B cell (primary cell): ENCODE measurements around the gene VPS26C.

Experiments used
- CTCF ChIP-seq: fragments of 200-600 bp; IDR thresholded peaks from one replicate; pipeline ENCODE4 v1.8.0; 2022; ENCODE audit warnings: antibody characterized with exemption, mild to moderate bottlenecking
- EZH2 ChIP-seq: IDR thresholded peaks from 2 replicates; pipeline ENCODE4 v1.6.1; 2012; ENCODE audit warnings: borderline replicate concordance, low read depth, mild to moderate bottlenecking, moderate library complexity, low read length; ENCODE audit not compliant: insufficient read depth, poor library complexity, severe bottlenecking

GRCh38 chr21:37249112-37249904, 17.8 kb downstream of the VPS26C start:
- TF ChIP-seq CTCF, result no peak
- TF ChIP-seq EZH2, result no peak
